Left colon (tissue), 2 donors: Measurements from ENCODE around the gene PAFAH1B2. TPM values are rescaled to one million over a fixed set of nuclear protein-coding genes. Genes with fewer than 3 reads are reported as not detected.
"Not testable (repeated sequence)": the region's sequence is repeated elsewhere in the genome, so short reads cannot be mapped to it uniquely, and the experiment has no call there.

ENCODE experiments used
- ATAC-seq: fragments of 200-7000 bp; cut with Tn5 transposase; one replicate; pipeline ENCODE4 v1.9.1; 2020; ENCODE audit warnings: mild to moderate bottlenecking, moderate library complexity
- DNase-seq, 2 donors: peaks; one replicate each; pipeline ENCODE4 v3.0.0-alpha.2; 2020
- intact Hi-C, 2 donors: fragments of 100-400 bp; cut with DNase I in 1 of 2; cut with micrococcal nuclease in 1 of 2; formaldehyde crosslinking; loops; one replicate each; pipeline versions ENCODE4 v1.11.2 to v1.14.0; 2022; cut with DNase I, micrococcal nuclease
- long read RNA-seq: library from polyadenylated mRNA; unstranded; transcript quantifications from one replicate; pipeline ENCODE4 v2.0.0, GENCODE V29; 2021
- total RNA-seq, 2 donors: library from RNA; stranded (reverse); fragmentation: NEBNext Ultra II Directional; extraction: Animal tissue kit (Norgen Biotek cat#: 25700); gene quantifications; one replicate each; pipeline ENCODE4 v1.2.1, GENCODE V29; 2021
- donor health status: DM: no; HTN: no; CAD: no.
- donor health status: DM: yes; HTN: yes; CAD: no.

PAFAH1B2 gene, protein sequence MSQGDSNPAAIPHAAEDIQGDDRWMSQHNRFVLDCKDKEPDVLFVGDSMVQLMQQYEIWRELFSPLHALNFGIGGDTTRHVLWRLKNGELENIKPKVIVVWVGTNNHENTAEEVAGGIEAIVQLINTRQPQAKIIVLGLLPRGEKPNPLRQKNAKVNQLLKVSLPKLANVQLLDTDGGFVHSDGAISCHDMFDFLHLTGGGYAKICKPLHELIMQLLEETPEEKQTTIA
- total RNA-seq, result 10 to 100 TPM; 74.0 to 75.5 TPM
- long read RNA-seq, full-length matches to known transcripts, result 2 of 17 reads
- long read RNA-seq, partial matches to known transcripts, result 0 of 17 reads
- long read RNA-seq, other reads (novel, unspliced or antisense), result 15 of 17 reads

GRCh38 chr11:117143871-117144476 is at the start of gene PAFAH1B2:
PAFAH1B2 (plus strand) TSS chr11:117144287; CDS start chr11:117152448, 8,161 bp downstream.
- DNase-seq, result peak; percentile 98
- intact Hi-C loops, result no loop called here

DNA sequence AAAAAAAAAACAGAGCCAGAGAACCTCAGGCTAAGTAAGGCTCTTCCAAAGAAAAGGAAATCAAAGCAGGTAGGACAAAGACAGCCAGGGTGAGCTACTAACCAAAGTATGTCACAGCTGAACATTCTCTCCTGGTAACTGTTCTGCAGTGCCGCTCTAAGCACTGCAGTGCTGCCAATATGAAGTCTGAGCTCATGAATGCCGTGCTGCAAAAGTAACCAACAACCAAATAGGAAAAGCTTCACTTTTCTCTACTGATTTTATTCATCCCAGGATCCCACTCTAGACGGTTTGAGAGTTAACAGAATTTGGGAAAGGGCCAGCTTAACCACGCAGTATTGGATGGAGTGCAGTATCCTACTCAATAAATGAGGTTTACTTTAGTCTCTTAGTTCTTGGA is 49.3 kb upstream of the PAFAH1B2 start:
- ATAC-seq, result no peak

More at GRCh38 chr11:117143871-117144476, at the start of gene PAFAH1B2:
- ATAC-seq, result peak; percentile 95

GRCh38 chr11:117095284-117096161 is 48.6 kb upstream of the PAFAH1B2 start:
- no peak for DNase-seq
- intact Hi-C loops, result loop anchor here in 1 of 2 donors (5.0 kb wide), 1 partner anchor 132 kb away; no protein-coding TSS in a partner anchor
- peak; percentile 19 for ATAC-seq

More for the DNA sequence above, 49.3 kb upstream of the PAFAH1B2 start:
- no peak for DNase-seq
- intact Hi-C loops, result loop anchor here in 1 of 2 donors (5.0 kb wide), 1 partner anchor 133 kb away; no protein-coding TSS in a partner anchor

DNA sequence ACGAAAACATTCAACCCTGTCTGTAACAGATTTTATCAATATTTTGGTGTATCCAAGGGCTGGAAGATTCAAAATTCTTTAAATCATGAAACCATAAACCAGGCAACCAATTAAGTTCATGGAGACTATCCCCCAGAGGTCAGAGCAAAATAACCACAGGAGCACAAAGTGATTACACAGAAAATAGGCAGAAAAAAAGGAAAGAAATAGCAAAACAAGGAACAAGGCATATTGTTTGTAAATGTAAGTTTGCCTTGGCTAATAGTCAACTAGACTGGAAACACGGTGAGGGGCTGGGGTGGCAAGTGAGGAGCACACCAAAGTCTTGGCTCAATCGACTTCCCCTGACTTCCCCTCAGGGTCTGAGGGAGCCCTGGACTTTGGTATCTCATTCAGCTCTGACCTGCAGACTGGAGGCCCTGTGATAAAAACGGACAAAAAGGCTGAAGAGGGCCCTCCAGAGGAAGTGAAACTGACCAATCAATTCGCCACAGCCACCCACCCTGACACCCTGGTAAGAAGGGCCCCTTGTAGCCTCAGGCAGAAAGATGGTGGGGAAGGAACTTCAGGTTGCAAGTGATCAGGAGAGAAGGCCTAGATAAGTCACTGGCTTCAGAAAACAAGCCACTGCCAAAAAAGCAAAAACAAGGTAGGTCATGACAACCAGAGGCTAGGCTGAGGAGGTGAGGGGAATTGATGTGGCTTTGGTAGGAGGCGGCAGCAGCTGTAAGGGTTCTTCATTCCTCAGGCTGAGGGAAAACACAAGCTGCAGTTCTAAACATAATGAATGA is 47.7 kb upstream of the PAFAH1B2 start:
- DNase-seq (peak; percentile 25 to 31), ATAC-seq (peak; percentile 5)
- intact Hi-C loops, result loop anchor here in 1 of 2 donors (5.0 kb wide), 1 partner anchor 131 kb away; no protein-coding TSS in a partner anchor

GRCh38 chr11:117097014-117097388 is 47.1 kb upstream of the PAFAH1B2 start:
- DNase-seq (no peak), ATAC-seq (no peak)
- intact Hi-C loops, result loop anchor here in 1 of 2 donors (5.0 kb wide), 1 partner anchor 130 kb away; no protein-coding TSS in a partner anchor

DNA sequence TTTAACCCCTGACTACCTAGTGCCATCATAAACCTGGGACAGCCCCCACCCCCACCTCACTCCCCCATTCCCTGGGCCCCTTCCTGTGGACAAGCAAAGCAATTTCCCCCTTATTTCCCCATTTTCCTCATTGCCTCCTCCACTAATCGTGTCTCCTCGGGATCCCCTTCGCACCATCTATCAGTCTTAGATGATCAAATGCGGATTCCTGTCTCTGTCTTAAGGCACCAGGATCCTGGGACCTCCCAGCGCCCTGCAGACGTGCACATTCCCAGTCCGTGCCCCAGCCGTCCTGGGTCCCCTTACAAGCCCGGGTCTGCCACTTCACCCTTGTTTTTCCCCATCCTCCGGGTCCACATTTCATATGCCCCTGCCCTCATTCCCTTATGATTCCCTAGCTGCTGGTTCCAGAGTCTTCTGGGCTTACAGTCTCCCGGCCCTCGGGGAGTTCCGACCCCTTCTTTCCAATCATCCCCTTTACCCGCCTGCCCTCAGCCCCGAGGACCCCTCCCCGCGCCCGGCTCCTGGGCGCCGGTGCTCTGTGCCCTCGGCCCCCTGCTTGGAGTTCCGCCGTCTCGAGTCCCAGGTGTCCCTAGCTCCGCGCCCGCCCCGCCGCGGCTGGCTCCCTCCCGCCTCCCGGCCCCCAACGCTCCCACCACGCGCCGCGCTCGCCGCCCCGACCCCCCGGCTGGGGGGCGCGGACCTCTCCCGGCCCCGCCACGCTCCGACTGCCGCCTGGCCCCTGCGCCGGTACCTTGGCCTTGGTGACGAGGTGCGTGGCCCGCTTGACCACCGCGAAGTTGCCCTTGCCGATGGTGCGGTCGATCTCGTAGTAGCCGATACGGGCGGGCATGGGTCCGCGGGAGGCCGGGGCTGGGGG is 46.5 kb upstream of the PAFAH1B2 start:
- intact Hi-C loops, result loop anchor here in 1 of 2 donors (5.0 kb wide), 1 partner anchor 130 kb away; no protein-coding TSS in a partner anchor
- ATAC-seq, result peak; percentile 34
- DNase-seq, result peak; percentile 34 to 68

GRCh38 chr11:117098269-117099232 is 45.5 kb upstream of the PAFAH1B2 start, which contains the start of gene SIK3:
SIK3 (minus strand) TSS chr11:117098428; CDS start chr11:117098415, 13 bp downstream.
- peak; percentile 91 for ATAC-seq
- intact Hi-C loops, result loop anchor here in 1 of 2 donors (5.0 kb wide), 1 partner anchor 129 kb away; no protein-coding TSS in a partner anchor
- DNase-seq, result peak; percentile 91 to 97

DNA sequence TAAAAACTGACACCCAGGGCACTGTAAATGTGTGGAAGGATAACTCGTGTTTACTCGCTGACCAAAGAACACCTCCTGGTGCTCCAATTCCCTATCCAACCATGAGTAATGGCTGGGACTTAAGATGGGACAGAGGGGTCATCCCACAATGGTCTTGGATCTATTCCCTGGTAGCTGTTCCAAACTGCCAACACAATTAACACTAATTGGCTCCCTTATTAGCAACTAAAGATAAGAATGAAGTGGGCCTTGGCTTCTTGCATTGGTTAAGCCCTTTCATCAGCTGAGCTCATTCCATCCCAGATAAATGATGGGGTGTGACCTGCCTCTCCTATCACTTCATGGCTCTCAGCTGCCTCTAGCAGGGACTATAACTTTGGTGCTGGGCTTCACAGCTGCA is 44.4 kb upstream of the PAFAH1B2 start:
- DNase-seq (no peak), ATAC-seq (no peak)
- intact Hi-C loops, result loop anchor here (5.0 to 10.0 kb wide), 3 partner anchors 128 to 305 kb away; partner anchors contain the start of gene APOA5 (in 1 of the 2)

- ATAC-seq (no peak), DNase-seq (no peak)
- intact Hi-C loops, result loop anchor here in 1 of 2 donors (10.0 kb wide), 2 partner anchors 216 to 306 kb away; partner anchors contain the start of gene APOA5
Measured at GRCh38 chr11:117100556-117100955, 43.5 kb upstream of the PAFAH1B2 start.

DNA sequence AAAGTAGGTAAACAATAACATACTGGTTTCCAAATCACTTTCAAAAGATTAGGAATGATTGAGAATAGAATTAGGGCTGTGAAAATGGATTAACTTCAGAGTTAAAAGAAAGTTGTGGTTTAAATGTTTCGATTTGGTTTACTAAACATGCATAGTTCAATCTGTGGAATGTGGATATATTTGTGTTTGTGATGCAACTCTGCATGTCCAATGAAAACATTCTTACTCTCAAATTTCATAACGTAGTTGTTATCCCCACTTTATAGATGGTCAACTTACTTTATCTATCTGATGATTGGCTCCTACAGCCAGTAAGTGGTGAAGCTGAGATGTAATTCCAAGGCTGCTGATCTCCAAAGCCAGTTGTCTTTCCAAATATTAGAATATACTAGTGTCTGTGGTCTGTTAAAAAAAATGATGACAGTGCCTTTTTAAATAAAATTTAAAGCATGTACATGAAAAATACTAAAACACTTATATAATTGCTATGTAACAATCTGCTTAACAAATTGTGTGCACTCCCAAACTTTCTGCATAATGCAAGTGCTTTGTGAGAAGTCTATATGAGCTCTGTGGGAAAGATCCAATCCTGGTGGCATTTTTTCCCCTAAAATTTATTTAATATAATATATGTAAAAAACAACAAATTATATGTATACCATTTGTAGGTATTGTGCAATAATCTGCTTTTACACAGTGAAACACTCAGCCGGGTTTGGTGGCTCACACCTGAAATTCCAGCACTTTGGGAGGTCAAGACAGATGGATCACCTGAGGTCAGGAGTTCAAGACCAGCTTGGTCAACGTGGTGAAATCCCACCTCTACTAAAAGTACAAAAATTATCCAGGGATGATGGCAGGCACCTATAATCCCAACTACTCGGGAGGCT is 36.1 kb upstream of the PAFAH1B2 start:
- ATAC-seq, result no peak
- intact Hi-C loops, result loop anchor here (5.0 to 10.0 kb wide), 3 partner anchors 223 to 316 kb away; partner anchors contain the start of gene APOA5 (in 2 of the 2)
- no peak for DNase-seq

GRCh38 chr11:117110294-117110950 is 33.7 kb upstream of the PAFAH1B2 start:
- intact Hi-C loops, result no loop called here
- ATAC-seq, result no peak
- DNase-seq, result no peak

DNA sequence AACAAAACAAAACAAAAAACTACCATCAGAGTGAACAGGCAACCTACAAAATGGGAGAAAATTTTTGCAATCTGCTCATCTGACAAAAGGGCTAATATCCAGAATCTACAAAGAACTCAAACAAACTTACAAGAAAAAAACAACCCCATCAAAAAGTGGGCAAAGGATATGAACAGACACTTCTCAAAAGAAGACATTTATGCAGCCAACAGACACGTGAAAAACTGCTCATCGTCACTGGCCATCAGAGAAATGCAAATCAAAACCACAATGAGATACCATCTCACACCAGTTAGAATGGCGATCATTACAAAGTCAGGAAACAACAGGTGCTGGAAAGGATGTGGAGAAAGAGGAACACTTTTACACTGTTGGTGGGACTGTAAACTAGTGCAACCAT is 31.6 kb upstream of the PAFAH1B2 start:
- intact Hi-C loops, ATAC-seq, DNase-seq: not testable (repeated sequence)

DNA sequence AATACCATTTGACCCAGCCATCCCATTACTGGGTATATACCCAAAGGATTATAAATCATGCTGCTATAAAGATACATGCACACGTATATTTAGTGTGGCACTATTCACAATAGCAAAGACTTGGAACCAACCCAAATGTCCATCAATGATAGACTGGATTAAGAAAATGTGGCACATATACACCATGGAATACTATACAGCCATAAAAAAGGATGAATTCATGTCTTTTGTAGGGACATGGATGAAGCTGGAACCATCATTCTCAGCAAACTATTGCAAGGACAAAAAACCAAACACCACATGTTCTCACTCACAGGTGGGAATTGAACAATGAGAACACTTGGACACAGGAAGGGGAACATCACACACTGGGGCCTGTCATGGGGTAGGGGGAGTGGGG is 31.1 kb upstream of the PAFAH1B2 start:
- intact Hi-C loops, DNase-seq, ATAC-seq: not testable (repeated sequence)

GRCh38 chr11:117117681-117118080 is 26.4 kb upstream of the PAFAH1B2 start:
- DNase-seq (no peak), ATAC-seq (no peak)
- intact Hi-C loops, result no loop called here
